ENCODE measurements around the gene RTKN2. TPM values are rescaled to one million over a fixed set of nuclear protein-coding genes. Genes with fewer than 3 reads are reported as not detected.

Gene RTKN2
- polyA plus RNA-seq, 3 donors: 0.07 to 0.08 TPM; not detected in 1

DNA sequence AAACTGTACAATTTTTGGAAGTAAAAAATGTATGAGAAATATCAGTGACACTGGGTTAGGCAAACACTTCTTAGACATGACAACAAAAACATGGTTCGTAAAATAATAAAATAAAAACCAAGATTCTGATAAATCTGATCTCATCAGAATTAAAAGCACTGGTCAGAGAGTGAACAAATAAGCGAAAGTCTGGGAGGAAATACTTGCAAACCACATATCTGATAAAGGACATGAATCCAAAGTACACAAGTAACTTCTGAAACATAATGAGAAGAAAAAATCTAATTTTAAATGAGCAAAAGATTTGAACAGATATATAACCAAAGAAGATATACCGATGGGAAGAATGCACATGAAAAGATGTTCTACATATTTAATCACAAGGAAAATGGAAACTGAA lies 91.5 kb downstream of the RTKN2 start:
- WGBS (ENCODE audit: insufficient coverage): no CpG with 5 or more reads among the region's 3 CpGs
- Mint-ChIP-seq H3K27ac (no peak overlapping the region), H3K27me3 (ENCODE audit: low read depth in 3 of 3) (no peaks in the 10 kb centered on the region), H3K4me1 (peaks cover 14% of the 10 kb centered on the region), H3K9me3 (peaks cover 5 to 16% (median 13%) of the 10 kb centered on the region in 7 donors), H3K36me3 (peaks cover 2 to 11% of the 10 kb centered on the region in 2 donors), H3K4me3 (no peak overlapping the region)
- DNase-seq: no peak
- H3K4me1 ChIP-seq (ENCODE audit: control insufficient read depth in 1 of 2, insufficient read depth in 2 of 2, low read length in 2 of 2): peaks cover 3 to 11% of the 10 kb centered on the region in 2 donors
- no peaks in the 10 kb centered on the region for H4K20me1 ChIP-seq (ENCODE audit: insufficient read depth, low read length)
- H3K27ac ChIP-seq (ENCODE audit: low read depth in 1 of 2, low read length in 2 of 2): no peak overlapping the region
- no peak overlapping the region for H3K9ac ChIP-seq (ENCODE audit: insufficient read depth, low read length, poor library complexity, severe bottlenecking)
- TF ChIP-seq, protein P1, sequence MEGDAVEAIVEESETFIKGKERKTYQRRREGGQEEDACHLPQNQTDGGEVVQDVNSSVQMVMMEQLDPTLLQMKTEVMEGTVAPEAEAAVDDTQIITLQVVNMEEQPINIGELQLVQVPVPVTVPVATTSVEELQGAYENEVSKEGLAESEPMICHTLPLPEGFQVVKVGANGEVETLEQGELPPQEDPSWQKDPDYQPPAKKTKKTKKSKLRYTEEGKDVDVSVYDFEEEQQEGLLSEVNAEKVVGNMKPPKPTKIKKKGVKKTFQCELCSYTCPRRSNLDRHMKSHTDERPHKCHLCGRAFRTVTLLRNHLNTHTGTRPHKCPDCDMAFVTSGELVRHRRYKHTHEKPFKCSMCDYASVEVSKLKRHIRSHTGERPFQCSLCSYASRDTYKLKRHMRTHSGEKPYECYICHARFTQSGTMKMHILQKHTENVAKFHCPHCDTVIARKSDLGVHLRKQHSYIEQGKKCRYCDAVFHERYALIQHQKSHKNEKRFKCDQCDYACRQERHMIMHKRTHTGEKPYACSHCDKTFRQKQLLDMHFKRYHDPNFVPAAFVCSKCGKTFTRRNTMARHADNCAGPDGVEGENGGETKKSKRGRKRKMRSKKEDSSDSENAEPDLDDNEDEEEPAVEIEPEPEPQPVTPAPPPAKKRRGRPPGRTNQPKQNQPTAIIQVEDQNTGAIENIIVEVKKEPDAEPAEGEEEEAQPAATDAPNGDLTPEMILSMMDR (IDR thresholded peaks at IDR 0.05): no peak
- no peak overlapping the region for H3K4me2 ChIP-seq (replicated peaks; ENCODE audit: extremely low read depth, low read length, poor library complexity, severe bottlenecking)
- intact Hi-C loops (cut with micrococcal nuclease): no loop called here
- no peaks in the 10 kb centered on the region for H3K79me2 ChIP-seq (ENCODE audit: insufficient read depth, low read length)
- no peaks in the 10 kb centered on the region for H3K36me3 ChIP-seq (replicated peaks in 1 of 2; ENCODE audit: control insufficient read depth in 1 of 2, insufficient read depth in 2 of 2, low read length in 2 of 2)
- no peaks in the 10 kb centered on the region for H3K27me3 ChIP-seq (ENCODE audit: control insufficient read depth in 2 of 2, insufficient read depth in 2 of 2, low read length in 2 of 2)
- no peak overlapping the region for H3K4me3 ChIP-seq (replicated peaks in 1 of 3; ENCODE audit: low read depth in 2 of 3, low read length in 3 of 3)
- H3K9me3 ChIP-seq (replicated peaks in 1 of 2; ENCODE audit: control insufficient read depth in 1 of 2, insufficient read depth in 1 of 2, low read length in 2 of 2): no peaks in the 10 kb centered on the region
- no peak overlapping the region for H2AFZ ChIP-seq (ENCODE audit: insufficient read depth, low read depth, low read length, poor library complexity, severe bottlenecking)

DNA sequence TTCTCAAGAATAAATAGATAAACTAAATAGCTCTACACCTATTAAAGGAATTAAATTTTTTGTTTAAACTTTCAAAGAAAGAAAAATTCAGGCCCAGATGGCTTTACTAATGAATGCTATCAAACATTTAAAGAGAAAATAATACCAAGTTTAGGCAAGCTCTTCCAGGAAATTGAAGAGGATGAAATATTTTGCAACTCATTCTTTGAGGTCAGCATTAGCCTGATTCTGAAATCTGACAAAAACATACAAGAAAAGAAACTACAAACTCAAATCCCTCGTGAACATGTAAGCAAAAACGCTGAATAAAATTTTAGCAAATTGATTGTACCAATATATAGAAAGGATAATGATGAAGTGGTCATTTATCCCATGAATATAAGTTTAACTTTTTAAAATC lies 93.4 kb downstream of the RTKN2 start:
- Histone ChIP-seq H3K27ac (ENCODE audit: low read depth in 1 of 2, low read length in 2 of 2) (peak overlapping the region in 1 of 2 donors; percentile 59), H3K4me3 (replicated peaks in 1 of 3; ENCODE audit: low read depth in 2 of 3, low read length in 3 of 3) (peak overlapping the region in 1 of 3 experiments; percentile 32), H2AFZ (ENCODE audit: insufficient read depth, low read depth, low read length, poor library complexity, severe bottlenecking) (no peak overlapping the region), H3K36me3 (replicated peaks in 1 of 2; ENCODE audit: control insufficient read depth in 1 of 2, insufficient read depth in 2 of 2, low read length in 2 of 2) (no peaks in the 10 kb centered on the region), H3K4me2 (replicated peaks; ENCODE audit: extremely low read depth, low read length, poor library complexity, severe bottlenecking) (peak overlapping the region; percentile 51), H4K20me1 (ENCODE audit: insufficient read depth, low read length) (no peaks in the 10 kb centered on the region), H3K9me3 (replicated peaks in 1 of 2; ENCODE audit: control insufficient read depth in 1 of 2, insufficient read depth in 1 of 2, low read length in 2 of 2) (no peaks in the 10 kb centered on the region), H3K9ac (ENCODE audit: insufficient read depth, low read length, poor library complexity, severe bottlenecking) (peak overlapping the region; percentile 26), H3K79me2 (ENCODE audit: insufficient read depth, low read length) (no peaks in the 10 kb centered on the region), H3K27me3 (ENCODE audit: control insufficient read depth in 2 of 2, insufficient read depth in 2 of 2, low read length in 2 of 2) (no peaks in the 10 kb centered on the region), H3K4me1 (ENCODE audit: control insufficient read depth in 1 of 2, insufficient read depth in 2 of 2, low read length in 2 of 2) (peaks cover 8 to 22% of the 10 kb centered on the region in 2 donors)
- TF ChIP-seq, protein P1 (IDR thresholded peaks at IDR 0.05): no peak
- Mint-ChIP-seq H3K4me3 (peak overlapping the region in 1 of 2 donors; percentile 76), H3K27me3 (ENCODE audit: low read depth in 3 of 3) (no peaks in the 10 kb centered on the region), H3K27ac (peak overlapping the region in 3 of 7 donors; percentile 8 to 67 (median 56)), H3K9me3 (peaks cover 2 to 17% (median 9%) of the 10 kb centered on the region in 7 donors), H3K36me3 (peaks cover 2 to 6% of the 10 kb centered on the region in 2 donors), H3K4me1 (peaks cover 23% of the 10 kb centered on the region)
- intact Hi-C loops (cut with micrococcal nuclease): no loop called here
- DNase-seq: no peak
- no CpG with 5 or more reads among the region's 2 CpGs for WGBS (ENCODE audit: insufficient coverage)

Measured in CD14-positive monocyte (primary cell).